Measurements from ENCODE around the gene MRFAP1. TPM values are rescaled to one million over a fixed set of nuclear protein-coding genes. Genes with fewer than 3 reads are reported as not detected.

Gene MRFAP1
- total RNA-seq, 1 experiment from 2014 or later: 387 TPM

- TF ChIP-seq, protein P1, sequence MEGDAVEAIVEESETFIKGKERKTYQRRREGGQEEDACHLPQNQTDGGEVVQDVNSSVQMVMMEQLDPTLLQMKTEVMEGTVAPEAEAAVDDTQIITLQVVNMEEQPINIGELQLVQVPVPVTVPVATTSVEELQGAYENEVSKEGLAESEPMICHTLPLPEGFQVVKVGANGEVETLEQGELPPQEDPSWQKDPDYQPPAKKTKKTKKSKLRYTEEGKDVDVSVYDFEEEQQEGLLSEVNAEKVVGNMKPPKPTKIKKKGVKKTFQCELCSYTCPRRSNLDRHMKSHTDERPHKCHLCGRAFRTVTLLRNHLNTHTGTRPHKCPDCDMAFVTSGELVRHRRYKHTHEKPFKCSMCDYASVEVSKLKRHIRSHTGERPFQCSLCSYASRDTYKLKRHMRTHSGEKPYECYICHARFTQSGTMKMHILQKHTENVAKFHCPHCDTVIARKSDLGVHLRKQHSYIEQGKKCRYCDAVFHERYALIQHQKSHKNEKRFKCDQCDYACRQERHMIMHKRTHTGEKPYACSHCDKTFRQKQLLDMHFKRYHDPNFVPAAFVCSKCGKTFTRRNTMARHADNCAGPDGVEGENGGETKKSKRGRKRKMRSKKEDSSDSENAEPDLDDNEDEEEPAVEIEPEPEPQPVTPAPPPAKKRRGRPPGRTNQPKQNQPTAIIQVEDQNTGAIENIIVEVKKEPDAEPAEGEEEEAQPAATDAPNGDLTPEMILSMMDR (IDR thresholded peaks at IDR 0.05; ENCODE audit: unreplicated experiment): no peak
- Mint-ChIP-seq H3K4me3 (ENCODE audit: unreplicated experiment) (no peak overlapping the region), H3K27me3 (ENCODE audit: insufficient read depth, unreplicated experiment) (no peaks in the 10 kb centered on the region), H3K27ac (ENCODE audit: low read depth, unreplicated experiment) (no peak overlapping the region), H3K36me3 (ENCODE audit: insufficient read depth, unreplicated experiment) (no peaks in the 10 kb centered on the region), H3K4me1 (ENCODE audit: insufficient read depth, unreplicated experiment) (no peaks in the 10 kb centered on the region), H3K9me3 (ENCODE audit: unreplicated experiment) (no peaks in the 10 kb centered on the region)
- no TSS peak for BruUV-seq (replicated peaks)
- ChIA-PET CTCF (interaction anchor here (0.6 to 0.8 kb wide), 2 partner anchors 67 to 82 kb away, joined by 3 to 4 read pairs; no protein-coding TSS in a partner anchor), POLR2A (interaction anchor here (1.1 kb wide), 1 partner anchor 18 kb away, joined by 4 read pairs; the partner anchor contains the start of gene MAN2B2)
- intact Hi-C loops (cut with micrococcal nuclease): no loop called here
- DNase-seq (ENCODE audit: unreplicated experiment): no peak
Measured at GRCh38 chr4:6592804-6593563, 47.5 kb upstream of the MRFAP1 start.

DNA sequence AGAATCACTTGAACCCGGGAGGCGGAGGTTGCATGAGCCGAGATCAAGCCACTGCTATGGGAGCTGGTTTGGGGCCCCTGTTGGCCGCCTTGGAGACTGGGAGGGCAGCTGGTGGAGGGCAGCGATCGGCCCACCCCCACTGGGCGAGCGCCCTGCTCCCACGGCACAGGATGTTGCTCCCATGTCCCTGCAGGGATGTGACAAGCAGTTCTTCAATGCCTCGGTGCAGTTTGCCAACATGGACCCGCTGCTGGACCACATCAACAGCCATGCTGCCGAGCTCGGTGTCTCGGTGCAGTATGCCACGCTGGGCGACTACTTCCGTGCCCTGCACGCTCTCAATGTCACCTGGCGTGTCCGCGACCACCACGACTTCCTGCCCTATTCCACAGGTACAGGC, 46.1 kb upstream of the MRFAP1 start:
- H3K27ac Mint-ChIP-seq (ENCODE audit: low read depth, unreplicated experiment): no peak overlapping the region
- no peak for DNase-seq (ENCODE audit: unreplicated experiment)
- TF ChIP-seq, protein P1 (IDR thresholded peaks at IDR 0.05; ENCODE audit: unreplicated experiment): no peak
- no peaks in the 10 kb centered on the region for H3K4me1 Mint-ChIP-seq (ENCODE audit: insufficient read depth, unreplicated experiment)
- no peaks in the 10 kb centered on the region for H3K9me3 Mint-ChIP-seq (ENCODE audit: unreplicated experiment)
- ChIA-PET CTCF (no interaction called here), POLR2A (no interaction called here)
- H3K36me3 Mint-ChIP-seq (ENCODE audit: insufficient read depth, unreplicated experiment): no peaks in the 10 kb centered on the region
- intact Hi-C loops (cut with micrococcal nuclease): no loop called here
- no peak overlapping the region for H3K4me3 Mint-ChIP-seq (ENCODE audit: unreplicated experiment)
- no peaks in the 10 kb centered on the region for H3K27me3 Mint-ChIP-seq (ENCODE audit: insufficient read depth, unreplicated experiment)
- BruUV-seq (replicated peaks): no TSS peak

DNA sequence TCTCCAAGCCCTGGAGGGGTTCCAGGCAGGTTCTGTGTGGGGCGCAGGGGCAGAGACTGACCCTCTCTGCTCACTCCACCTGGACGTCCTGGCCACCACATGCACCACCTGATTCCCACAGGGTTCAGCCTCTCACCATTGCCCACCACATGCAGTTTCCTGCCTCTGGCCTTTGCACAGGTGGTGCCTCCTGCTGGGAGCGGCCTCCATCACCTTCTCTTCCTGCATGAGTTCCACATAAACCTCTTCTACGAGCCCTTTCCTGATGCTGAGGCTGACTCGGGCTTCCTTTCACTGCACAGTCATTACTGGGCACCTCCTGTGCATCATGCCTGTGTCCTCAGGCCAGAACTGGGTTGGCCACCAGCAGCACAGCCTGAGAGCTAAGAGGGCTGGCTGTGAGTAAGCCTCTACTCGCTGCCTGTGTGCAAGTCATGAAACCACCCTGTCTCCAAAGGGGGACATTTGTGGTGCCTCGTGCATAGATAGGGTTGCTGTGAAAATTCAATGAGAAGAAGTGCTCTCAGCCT, 45.6 kb upstream of the MRFAP1 start:
- Mint-ChIP-seq H3K36me3 (ENCODE audit: insufficient read depth, unreplicated experiment) (no peaks in the 10 kb centered on the region), H3K9me3 (ENCODE audit: unreplicated experiment) (no peaks in the 10 kb centered on the region), H3K27me3 (ENCODE audit: insufficient read depth, unreplicated experiment) (no peaks in the 10 kb centered on the region), H3K4me3 (ENCODE audit: unreplicated experiment) (no peak overlapping the region), H3K27ac (ENCODE audit: low read depth, unreplicated experiment) (no peak overlapping the region), H3K4me1 (ENCODE audit: insufficient read depth, unreplicated experiment) (no peaks in the 10 kb centered on the region)
- TF ChIP-seq, protein P1 (IDR thresholded peaks at IDR 0.05; ENCODE audit: unreplicated experiment): no peak
- intact Hi-C loops (cut with micrococcal nuclease): no loop called here
- ChIA-PET CTCF (no interaction called here), POLR2A (no interaction called here)
- DNase-seq (ENCODE audit: unreplicated experiment): no peak
- no TSS peak for BruUV-seq (replicated peaks)

DNA sequence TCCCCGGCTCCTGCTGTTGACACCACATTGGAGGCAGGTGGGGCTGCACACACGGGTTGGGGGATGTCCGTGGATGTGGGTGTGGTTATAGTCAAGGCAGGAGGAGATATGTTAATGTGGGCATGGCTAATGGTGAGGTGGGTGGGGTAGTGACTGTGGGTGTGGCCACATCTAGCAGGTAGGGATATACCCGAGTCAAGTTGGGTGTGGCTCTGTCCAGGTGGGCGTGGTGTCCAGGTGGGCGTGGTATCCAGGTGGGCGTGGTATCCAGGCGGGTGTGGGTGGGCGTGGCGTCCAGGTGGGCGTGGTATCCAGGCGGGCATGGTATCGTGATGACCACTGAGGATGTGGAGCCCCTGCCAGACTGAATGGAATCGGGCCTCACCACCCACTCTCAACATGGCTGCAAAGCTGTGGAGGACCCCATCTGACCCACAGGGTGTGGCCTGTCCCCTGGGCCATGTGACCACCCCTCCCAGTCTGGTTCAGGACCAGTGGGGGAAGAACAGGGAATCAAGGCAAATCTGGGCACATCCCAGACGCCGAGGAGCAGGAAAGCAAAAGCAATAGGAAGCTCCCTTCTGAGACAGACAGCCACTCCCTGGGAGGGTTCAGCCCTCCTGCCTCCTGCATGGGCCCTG, 44.5 kb upstream of the MRFAP1 start:
- TF ChIP-seq, protein P1 (IDR thresholded peaks at IDR 0.05; ENCODE audit: unreplicated experiment): no peak
- peak; percentile 30 for DNase-seq (ENCODE audit: unreplicated experiment)
- Mint-ChIP-seq H3K27me3 (ENCODE audit: insufficient read depth, unreplicated experiment) (no peaks in the 10 kb centered on the region), H3K27ac (ENCODE audit: low read depth, unreplicated experiment) (no peak overlapping the region), H3K36me3 (ENCODE audit: insufficient read depth, unreplicated experiment) (peaks cover 2% of the 10 kb centered on the region), H3K9me3 (ENCODE audit: unreplicated experiment) (no peaks in the 10 kb centered on the region), H3K4me1 (ENCODE audit: insufficient read depth, unreplicated experiment) (no peaks in the 10 kb centered on the region), H3K4me3 (ENCODE audit: unreplicated experiment) (no peak overlapping the region)
- ChIA-PET POLR2A (no interaction called here), CTCF (interaction anchor here (1.0 kb wide), 1 partner anchor 50 kb away, joined by 4 read pairs; no protein-coding TSS in a partner anchor)
- intact Hi-C loops (cut with micrococcal nuclease): no loop called here
- no TSS peak for BruUV-seq (replicated peaks)
